GM19035 (cell line): Measurements from ENCODE around the gene B9D1.

Source experiments
- ATAC-seq: cut with Tn5 transposase; IDR thresholded peaks from one replicate; pipeline ENCODE4 v1.9.1; 2021; ENCODE audit not compliant: unreplicated experiment

The B9D1 gene

DNA sequence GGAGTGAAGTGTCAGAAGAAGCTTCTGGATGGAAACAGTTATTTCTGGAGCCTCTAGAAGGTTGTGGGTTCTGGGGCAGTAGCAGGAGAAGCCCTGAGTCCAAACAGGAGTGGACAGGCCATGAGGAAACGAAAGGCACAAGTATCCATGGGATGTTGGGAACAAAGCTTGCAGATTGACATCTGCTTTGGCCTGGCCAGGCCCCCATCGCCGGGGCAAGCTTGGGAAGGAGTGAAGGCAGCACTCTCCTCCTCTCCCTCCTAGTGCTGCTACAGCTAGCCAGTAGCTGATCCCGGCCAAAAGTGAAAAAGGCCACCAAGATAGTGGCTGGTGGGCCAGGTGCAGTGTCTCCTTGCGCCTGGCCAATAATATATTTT, 40.4 kb downstream of the B9D1 start:
- ATAC-seq = no peak

DNA sequence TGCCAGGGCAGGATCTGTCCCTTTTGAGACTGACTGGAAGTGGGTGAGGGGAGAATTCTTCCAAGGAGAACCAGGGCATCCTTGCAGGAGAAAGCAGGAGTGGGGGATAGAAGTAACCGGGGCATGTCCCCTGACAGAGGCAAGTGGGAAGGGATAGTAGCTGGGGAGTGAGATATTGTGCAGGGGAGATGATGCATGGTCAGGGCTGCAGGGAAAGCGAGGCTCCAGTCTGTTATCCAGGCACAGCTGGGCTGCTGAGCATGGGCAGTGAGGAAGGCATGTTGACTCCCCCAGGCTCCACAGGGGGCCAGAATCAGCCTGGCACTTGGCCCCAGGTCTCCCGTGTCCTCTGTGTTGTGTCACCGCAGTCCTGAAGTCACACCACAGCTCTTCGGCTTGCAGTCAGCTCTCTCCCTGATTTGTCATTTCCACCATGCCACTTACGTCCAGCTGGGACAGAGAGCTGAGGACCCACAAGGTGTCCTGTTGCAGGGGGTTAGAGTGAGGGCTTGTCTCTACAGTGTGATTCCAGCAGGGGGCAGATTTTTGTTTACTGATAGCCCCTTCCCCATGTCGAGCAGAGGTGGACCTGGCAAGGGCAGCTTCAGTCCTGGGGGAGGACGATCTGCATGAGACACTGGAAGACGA, 40.9 kb downstream of the B9D1 start:
- no peak for ATAC-seq

DNA sequence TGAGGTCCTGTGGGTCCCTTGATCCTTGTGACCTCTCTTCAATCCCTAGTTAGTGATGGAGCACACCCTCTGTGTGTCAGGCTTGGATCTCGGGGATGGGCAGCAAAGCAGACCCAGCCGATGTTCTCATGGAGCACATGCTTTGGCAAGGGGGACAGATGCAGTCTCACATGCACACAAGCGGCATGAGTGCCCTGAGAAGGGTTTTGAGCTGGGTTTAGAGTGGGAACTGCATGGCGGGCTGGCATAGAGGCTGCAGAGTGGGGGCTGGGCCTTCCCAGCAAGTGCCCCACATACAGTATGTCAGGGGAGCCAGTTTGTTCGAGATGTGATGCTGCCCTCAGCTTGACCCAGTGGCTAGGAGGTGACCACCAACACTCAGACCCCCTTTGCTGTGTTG, 41.6 kb downstream of the B9D1 start:
- ATAC-seq = no peak

DNA sequence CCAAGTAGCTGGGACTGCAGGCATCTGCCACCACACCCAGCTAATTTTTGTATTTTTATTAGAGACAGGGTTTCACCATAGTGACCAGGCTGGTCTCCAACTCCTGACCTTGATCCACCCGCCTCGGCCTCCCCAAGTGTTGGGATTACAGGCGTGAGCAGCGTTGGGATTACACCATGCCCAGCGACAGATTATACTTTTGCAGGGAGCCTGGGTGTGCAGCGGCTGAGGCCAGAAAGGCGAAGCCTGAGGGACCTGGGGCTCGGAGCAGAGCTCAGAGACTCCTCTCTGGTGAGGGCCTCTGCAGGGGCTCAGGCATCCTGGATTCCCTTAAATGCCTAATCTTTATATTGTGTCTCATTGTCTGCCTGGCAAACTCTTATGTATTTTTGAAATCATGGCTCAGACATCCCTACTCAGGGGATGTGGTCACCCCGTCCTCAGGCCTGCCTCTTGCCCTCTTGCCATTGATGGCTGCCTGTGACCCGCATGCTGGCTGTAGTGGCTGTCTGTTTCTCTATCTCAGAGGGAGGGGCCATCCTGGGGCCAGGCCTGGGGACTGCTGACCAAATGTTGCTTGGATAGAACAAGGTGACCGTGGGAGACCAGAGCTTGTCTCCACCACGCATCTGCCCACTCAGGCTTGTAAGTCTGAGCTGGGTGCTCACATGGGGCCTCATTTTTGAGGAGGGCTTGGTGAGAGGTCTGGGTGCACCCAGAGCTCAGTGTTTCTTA, 42.6 kb downstream of the B9D1 start:
- no peak for ATAC-seq

DNA sequence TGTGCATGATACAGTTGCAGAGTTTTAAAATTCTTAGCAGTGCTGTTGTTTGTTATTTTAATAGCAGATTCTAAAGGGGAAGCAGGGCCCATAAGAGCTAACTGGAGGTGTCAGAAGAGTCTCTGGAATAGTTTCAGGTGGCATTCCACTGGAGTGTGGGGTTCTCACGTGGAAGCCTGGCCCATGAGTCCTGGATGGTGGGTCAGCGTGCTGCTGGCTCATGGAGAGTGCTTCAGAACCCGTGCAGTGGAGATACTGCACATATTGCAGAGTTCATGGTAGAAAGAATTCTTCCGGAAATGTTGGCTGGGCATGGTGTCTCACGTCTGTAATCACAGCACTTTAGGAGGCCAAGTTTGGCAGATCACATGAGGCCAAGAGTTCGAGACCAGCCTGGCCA, 43.9 kb downstream of the B9D1 start:
- ATAC-seq = no peak

DNA sequence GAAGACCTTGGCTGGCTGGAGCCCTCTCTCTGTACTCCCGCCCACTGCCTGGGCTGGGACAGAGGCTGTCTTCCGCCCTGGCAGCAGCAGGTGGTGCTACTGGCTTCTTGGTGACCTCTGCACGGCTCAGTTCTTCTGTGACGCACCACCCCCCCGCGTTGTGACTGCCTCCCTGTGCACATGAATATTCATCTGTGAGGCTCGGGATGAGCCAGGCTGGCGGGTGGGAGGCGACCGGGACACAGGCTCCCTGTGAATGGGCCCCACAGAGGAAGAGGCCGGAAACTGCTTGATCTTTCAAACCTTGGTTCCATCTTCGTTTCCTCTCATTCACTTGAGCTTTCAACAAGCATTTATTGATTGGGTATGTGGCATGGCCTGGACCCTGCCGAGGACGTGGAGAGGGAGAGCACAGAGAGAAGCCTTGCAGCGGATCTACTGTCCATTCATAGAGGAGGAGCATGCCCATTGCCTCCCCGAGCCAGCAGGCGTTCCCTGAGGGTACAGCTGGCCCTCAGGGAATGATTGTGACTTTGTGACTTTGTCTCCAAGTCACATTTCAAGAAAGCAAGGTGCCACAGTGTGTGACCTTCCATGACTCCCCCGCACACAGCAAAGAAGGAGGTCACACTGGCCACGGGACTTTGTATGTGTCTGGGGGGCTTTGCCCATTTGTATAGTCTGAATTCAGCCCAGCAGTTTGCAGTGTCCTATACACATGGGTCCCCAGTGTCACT, 45.0 kb downstream of the B9D1 start:
- ATAC-seq = no peak

DNA sequence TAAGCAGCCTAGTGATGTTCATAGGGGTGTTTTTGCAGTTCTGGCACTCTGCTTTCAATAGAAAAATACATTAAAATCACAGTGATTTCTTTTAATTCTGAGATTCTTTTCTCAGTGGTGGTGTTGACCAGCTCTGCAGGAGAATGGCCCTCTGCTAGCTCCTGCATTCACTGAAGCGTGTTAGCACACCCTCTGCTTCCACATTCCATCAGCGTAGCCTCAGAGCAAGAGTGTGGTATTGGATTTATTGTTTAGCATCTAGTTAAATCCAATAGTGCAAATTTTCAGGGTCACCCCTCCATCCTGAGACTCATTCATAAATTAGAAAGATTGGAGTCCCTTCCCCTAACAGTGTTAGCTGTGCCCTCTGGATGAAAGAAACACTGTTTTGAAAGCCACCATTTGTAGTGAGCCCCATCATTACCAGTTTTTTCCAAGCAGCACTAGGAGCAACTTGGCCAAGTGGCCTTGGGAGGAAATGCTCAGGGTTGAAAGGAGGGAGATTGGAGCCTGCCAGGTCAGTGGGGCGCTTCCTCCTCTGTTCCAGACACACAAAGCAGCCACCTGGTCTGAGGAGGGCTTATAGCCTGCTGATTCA, 45.7 kb downstream of the B9D1 start:
- no peak for ATAC-seq

DNA sequence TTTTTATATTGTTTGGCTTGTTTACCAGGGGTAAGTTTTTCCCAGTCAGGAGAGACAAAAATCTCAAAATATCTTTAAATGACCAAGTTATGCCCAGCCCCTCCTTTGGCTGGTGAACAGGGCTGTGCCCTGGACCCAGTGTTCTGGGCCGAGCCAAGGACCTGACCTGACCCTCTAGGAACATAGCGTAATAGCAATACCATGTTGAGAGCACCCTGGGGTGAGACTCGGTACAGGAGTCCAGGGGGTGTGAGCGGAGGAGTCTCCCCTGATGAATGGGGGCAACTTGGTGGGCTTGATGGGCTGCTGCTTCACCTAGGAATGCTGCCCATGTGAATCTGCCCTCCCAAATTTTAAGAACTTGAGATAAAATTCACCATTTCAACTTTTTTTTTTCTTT, 47.4 kb downstream of the B9D1 start:
- no peak for ATAC-seq

DNA sequence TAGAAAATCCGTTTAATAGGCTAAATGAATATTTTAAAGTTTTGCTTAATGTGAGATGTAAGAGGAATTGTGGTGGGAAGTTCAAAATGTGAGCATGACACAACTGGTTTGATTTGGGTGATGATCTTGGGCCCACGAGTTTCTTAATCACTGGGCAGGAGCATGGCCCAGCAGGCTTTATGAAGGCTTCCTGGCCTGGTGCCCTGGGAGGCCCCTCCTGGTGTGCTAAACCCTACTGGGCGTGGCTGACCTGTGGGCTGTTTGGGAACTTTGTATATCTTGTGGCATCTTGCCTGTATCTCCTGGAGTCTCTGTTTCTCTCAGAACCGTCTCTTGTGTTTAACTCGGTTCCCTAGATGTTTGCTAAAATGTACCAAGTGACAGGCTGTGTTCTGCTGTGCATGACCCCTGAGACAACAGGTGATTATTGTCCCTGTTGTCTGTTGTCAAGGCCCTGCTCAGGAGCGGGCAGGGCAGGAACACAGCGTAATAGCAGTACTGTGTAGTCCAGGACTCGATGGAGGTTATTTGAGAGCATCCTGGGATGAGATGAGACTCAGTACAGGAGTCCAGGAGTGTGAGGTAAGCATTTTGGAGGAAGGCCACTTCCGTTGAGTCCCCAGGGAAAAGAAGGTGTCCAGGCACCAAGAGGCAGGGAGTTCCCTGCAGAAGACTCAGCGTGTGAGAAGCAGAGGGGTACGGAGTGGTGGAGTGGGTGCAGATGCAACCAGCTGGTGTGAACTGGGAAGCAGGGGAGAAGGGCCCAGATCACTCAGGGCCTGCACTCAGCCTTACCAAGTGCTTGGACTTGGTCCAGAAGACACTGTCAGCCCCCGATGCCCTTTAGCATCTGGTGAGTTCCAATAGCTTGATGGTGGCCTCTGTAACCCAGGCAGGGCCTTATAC, 48.5 kb downstream of the B9D1 start:
- ATAC-seq = no peak

DNA sequence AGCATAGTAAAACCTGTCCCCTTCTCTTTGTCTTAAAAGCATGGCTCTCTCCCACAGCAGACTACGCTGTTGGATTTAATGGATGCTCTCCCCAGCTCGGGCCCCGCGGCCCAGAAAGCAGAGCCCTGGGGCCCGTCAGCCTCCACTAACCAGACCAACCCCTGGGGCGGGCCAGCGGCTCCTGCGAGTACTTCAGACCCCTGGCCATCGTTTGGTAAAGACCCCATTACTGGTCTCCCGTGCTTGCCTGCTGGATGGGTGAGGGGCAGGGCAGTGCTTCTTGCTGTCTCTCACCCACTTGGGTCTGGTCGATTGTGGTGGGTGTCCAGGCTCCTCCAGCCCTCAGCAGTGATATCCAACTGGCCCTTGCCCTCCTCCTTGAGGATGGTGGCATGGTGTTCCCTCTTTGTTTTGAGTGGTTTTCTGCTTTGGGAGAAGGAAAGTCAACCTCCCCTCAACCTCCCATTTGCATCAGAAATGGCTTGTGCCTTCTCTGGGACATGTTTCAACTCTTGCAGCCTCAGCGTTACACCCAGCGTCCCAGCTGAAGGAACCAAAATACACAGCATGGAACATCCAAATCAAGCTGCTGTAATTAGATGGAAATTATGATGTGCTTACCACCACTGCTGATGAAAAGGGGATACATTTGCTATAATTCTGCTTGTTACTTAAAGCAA, 49.3 kb downstream of the B9D1 start:
- ATAC-seq = no peak

DNA sequence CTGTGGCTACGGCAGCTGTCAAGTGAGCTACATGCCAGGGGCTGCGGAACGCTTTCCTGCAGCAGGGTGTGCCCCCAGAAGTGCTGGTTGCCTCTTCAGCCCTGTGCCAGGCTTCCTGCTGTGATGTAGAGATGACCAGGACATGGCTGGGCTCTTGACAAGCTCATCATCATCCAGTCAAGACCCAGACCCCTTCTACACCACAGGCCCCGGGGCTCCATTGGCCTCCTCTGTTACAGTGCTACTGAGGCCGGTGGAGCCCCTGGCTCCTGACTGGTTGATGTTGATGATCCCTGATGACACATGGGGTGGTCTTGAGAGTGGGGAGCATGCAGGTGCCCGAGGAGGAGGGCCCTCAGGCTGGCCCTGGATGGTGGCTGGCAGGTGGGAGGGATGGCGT, 50.1 kb downstream of the B9D1 start:
- no peak for ATAC-seq

DNA sequence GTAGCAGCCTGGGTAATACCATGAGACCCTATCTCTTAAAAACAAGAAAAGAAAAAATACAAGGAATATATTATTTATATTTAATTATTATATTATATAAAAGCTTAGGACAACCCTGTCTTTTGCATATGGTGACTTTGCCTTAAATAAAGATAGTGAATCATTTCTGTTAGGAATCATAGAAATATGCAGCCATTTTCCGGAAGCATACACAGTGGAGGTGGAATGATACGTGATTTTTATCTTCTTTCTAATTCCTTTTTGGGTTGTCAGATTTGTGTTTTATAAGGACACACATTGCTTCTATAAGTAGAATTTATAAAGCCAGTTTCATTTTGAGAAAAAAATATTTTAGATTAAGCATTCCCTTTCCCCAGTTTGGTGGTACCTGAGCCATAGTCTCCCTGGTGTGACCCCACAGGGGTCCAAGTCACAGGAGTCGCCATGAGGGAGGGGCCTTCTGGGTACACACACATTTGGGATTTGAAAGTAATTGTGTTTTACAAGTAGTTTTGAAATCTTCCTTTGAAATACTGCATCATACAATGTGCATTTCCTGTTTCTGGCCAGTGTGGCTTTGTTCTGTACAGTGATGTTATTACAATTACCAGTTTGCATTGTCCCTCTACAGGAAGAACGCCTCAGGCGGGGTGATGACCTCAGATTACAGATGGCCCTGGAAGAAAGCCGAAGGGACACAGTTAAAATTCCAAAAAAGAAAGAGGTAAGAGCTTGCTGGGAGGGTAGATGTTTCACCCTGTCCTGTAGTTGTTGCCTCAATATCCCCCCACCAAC, 50.9 kb downstream of the B9D1 start:
- no peak for ATAC-seq

DNA sequence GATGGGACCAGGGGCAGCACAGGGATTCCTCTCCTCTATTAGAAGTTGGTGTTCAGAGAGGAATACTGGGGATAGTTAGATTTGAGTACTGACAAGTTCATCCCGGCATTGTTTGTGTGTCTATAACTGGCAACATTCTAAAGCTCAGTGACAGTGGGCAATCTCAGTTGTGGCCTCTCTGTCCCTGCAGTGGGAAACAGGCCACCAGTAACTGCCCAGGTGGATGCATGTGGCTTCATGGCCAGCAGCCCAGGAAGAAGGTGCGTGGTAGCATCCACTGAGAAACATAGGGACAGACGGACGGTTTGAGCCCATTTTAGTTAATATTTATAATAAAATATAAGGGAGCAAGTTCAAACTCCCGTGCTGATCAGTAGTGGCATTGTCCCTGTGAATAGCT, 51.5 kb downstream of the B9D1 start:
- no peak for ATAC-seq

DNA sequence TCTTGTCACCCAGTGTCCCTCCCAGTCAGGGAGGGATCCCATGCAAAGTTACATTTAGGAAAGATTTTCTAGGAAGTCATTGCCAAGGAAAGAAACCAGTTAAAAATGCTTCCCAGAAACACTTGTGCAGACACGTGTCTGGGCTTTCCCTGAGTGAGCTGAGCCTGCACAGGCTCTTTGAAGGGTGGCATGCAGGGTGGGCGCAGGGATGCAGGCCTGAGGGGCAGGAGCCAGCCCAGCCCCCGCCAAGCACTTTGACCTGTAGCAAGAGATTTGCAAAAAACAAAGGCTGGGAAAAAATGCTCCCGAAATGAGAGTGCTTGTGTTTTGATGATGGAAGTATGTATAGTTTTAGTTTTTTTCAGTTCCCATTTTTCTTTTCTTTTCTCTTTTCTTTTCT, 52.4 kb downstream of the B9D1 start:
- ATAC-seq = no peak

DNA sequence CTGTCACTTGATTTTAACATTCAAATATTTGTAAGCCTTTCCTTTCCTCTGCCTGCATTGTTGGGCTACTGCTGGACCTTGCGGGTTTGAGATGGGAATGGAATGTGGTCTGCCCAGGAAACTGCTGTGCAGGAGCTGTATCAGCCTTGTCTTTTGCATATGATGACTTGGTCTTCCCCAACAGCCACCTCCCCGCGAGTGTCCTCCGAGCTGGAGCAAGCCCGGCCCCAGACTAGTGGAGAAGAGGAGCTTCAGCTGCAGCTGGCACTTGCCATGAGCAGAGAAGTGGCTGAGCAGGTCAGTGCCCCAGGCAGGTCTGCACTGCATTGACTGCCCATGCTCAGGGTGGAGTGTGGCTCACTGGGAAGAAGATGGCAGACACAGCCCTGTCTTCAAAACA, 52.8 kb downstream of the B9D1 start:
- no peak for ATAC-seq

DNA sequence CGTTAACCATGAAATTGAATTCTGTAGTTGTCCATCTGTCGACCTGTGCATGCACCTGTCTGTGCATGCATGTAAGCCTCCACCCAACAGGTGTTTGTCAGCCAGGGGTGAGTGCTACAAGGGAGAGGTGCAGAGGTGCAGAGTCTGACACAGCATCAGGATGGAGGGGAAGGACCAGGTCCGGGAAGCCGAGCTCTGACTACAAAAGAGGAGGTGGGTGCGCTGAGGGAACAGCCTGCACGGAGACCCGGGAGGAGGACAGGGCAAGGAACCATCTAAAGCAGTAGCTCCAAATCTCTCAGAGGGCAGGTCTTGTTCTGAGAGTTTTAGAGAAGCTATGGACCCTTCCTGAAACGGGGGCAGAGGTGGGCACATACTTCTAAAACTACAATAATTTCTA, 54.1 kb downstream of the B9D1 start:
- ATAC-seq = no peak

DNA sequence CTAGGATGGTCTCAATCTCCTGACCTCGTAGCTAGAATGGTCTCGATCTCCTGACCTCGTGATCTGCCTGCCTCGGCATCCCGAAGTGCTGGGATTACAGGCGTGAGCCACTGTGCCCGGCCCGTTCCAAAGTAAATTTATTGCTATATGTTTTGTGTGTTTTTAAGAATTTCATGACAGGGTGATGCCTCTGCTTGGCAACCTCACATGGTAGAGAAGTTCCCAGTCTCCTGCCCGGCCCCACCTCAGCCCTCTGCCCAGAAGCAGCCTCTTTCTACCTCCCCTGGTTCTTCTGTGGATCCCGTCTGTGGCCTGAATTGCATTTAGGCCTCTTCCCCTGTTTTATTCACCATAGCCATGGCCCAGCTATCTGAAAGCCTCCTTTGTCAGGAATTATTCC, 55.0 kb downstream of the B9D1 start:
- ATAC-seq = no peak

DNA sequence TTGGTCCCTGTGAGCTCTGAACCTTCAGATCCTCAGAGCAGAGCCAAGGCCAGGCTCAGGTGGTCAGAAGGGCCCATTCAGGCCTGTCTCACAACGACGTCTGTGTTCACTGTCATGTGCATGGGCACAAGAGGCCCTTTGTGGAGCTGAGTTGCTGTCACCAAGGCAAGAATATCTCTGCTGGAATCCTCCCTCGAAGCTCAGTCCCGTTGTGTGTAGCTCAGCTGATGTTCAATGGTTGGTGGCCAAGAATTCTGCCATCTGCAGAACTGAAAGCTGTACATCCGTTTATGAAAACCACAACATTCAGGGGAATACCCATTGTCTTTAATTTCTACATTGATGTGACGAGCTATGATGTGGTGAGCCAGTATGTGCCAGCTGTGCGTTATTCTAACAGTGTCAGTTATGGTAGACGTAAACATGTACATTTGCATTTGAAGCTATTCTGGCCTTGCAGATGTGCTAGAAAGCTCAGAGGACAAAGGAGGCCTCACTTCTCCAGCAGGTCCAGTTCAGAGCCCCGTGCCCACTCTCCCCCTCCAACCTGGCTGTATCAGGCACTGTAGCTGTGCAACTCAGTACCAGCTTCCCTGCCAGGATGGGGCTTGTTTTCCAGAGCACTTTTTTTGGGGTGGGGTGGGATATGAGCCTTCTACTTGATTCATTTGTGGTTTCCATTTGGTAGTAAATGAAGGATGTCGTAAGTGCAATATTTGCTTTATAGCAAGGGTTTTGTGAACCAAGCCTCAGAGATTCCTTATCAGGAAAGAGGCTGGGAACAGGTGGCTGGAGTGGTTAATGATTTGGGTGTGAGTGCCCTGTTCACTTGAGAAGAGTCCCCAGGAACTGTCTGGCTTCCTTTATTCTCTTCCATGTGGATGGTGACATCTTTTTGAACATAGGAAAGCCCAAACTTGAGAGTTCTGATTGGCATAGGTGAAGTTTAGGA, 56.1 kb downstream of the B9D1 start:
- ATAC-seq = peak; percentile 89
